GM10248 (cell line): ENCODE measurements around the gene OR1D2.
"Not testable (repeated sequence)": the region's sequence is repeated elsewhere in the genome, so short reads cannot be mapped to it uniquely, and the experiment has no call there.

ENCODE experiments used
- CTCF ChIA-PET: fragments of 300-600 bp; sonication (Branson Sonifier 250); formaldehyde crosslinking; extraction: SDS; loops from one replicate; lab custom pipeline; 2021; ENCODE audit warnings: antibody characterized with exemption; lab: Yijun Ruan, JAX
- POLR2A ChIA-PET: fragments of 350-650 bp; sonication (Branson Sonifier 250); formaldehyde crosslinking; extraction: SDS; loops from one replicate; lab custom pipeline; 2020; ENCODE audit warnings: antibody characterized with exemption; lab: Yijun Ruan, JAX
- DNase-seq: peaks from one replicate; pipeline ENCODE4 v3.0.0; 2012; ENCODE audit errors: extremely low spot score
- TF ChIP-seq, protein P1 (sequence below): IDR thresholded peaks from 2 replicates; pipeline ENCODE4 v1.5.1; 2012; ENCODE audit warnings: mild to moderate bottlenecking, low read depth; ENCODE audit errors: extremely low read depth, missing control alignments, control extremely low read depth

Gene OR1D2, protein sequence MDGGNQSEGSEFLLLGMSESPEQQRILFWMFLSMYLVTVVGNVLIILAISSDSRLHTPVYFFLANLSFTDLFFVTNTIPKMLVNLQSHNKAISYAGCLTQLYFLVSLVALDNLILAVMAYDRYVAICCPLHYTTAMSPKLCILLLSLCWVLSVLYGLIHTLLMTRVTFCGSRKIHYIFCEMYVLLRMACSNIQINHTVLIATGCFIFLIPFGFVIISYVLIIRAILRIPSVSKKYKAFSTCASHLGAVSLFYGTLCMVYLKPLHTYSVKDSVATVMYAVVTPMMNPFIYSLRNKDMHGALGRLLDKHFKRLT

DNA sequence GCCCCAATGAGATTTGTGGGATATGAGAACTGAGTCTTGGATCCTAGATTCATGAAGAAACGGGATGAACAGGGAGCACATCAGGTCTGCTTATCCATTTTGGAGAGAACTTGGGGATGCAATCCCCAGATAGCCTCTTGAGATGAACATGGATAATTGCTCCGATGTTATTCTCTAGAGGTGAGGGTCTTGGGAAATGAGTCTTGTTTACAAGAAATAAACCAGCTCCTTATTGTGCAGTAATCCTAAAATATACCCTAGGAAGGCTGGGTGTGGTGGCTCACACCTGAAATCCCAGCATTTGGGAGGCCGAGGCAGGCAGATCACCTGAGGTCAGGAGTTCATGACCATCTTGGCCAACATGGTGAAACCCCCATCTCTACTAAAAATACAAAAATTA, at the start of gene OR1D2:
Gene OR1D2 (minus strand): TSS at position 101 of the 400 bp plus-strand sequence. CDS start 11,426 bp downstream, outside the sequence.
- DNase-seq = no peak
- TF ChIP-seq, protein P1, sequence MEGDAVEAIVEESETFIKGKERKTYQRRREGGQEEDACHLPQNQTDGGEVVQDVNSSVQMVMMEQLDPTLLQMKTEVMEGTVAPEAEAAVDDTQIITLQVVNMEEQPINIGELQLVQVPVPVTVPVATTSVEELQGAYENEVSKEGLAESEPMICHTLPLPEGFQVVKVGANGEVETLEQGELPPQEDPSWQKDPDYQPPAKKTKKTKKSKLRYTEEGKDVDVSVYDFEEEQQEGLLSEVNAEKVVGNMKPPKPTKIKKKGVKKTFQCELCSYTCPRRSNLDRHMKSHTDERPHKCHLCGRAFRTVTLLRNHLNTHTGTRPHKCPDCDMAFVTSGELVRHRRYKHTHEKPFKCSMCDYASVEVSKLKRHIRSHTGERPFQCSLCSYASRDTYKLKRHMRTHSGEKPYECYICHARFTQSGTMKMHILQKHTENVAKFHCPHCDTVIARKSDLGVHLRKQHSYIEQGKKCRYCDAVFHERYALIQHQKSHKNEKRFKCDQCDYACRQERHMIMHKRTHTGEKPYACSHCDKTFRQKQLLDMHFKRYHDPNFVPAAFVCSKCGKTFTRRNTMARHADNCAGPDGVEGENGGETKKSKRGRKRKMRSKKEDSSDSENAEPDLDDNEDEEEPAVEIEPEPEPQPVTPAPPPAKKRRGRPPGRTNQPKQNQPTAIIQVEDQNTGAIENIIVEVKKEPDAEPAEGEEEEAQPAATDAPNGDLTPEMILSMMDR = no peak
- CTCF ChIA-PET = no interaction called here
- POLR2A ChIA-PET = no interaction called here

DNA sequence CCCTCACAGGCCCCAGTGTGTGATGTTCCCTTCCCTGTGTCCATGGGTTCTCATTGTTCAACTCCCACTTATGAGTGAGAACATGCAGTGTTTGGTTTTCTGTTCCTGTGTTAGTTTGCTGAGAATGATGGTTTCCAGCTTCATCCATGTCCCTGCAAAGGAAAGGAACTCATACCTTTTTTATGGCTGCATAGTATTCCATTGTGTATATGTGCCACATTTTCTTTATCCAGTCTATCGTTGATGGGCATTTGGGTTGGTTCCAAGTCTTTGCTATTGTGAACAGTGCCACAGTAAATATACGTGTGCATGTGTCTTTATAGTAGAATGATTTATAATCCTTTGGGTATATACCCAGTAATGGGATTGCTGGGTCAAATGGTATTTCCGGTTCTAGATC, 33.3 kb upstream of the OR1D2 start:
- CTCF ChIA-PET, DNase-seq, POLR2A ChIA-PET: not testable (repeated sequence)

DNA sequence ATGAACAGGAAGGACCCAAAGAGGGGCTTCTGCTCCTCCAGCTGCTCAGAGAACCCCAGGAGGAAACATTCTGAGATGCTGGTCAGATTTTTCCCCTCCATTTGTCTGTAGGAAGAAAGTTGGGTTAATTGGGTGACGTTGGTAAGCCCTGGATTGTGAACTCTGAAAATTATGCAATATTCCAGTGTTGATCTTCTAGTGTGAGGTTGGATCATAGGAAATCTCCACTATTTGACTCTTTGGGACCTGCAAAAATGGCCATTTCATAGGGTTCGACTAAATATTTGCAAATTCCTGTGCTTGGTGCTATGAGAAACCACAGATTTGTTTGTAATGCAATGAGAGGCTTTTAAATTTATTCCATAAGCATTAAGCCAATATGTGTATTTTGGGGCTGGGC, 23.2 kb upstream of the OR1D2 start, which contains the start of gene OR1G1:
Gene OR1G1 (minus strand): TSS at position 101 of the 400 bp plus-strand sequence. CDS start 0 bp downstream, at position 101.
- DNase-seq = no peak
- TF ChIP-seq, protein P1 = no peak
- ChIA-PET CTCF (no interaction called here), POLR2A (no interaction called here)

DNA sequence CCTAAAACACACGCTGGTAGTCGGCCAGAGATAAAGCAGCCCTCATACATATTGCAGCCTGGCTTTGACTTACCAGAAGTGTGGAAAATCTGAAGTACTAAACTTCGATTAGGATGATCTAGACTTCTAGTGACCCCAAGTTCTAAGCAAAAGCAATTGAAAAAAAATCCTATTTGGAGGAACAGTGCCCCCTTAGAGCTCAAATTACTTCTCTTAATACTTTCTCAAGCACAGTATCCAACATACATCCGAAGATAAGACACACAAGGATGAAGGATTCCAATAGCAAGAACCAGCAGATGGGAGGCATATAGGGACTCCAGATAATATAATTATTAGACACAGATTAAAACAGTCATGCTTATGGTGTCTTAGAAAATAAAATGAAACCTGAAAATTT, 30.4 kb downstream of the OR1D2 start:
- CTCF ChIA-PET, DNase-seq, POLR2A ChIA-PET: not testable (repeated sequence)

DNA sequence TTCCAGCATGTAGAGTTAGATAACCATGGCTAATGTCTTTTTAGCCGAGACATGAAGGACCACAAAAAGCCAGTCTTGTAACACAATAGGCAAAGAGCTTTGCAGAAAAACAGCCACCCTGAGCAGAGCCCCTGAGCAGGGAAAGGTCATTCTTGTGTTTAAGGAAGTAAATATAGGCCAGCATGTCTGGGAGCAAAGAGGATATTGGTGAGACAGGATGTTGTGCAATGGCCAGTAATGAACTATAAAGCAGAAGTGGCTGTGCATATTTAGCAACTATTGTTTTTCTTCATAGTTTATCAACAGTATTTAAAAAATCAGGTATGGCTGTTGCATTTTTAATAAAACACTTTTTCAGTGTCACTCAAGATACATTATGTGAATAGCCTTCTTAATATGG, 39.0 kb downstream of the OR1D2 start:
- CTCF ChIA-PET, POLR2A ChIA-PET, DNase-seq: not testable (repeated sequence)

DNA sequence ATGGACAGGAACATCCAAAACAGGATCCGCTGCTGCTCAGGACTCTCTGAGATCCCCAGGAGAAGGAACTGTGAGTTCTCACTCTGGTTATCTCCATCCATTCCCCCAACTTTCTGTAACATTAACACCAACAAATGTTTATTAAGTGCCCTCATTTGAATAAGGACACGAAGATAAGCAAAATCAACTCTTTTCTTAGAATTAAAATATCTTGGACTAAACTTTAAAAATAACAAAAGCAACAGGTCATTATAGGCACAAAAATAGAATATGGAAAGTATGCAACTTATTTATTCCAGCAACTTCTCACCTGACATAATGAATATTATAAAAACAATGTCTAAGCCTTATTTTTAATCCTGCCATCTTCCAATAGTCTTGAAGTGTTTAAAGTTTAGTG, 40.7 kb downstream of the OR1D2 start, which contains the start of gene OR1D5:
Gene OR1D5 (minus strand): TSS at position 101 of the 400 bp plus-strand sequence. CDS start 0 bp downstream, at position 101.
- DNase-seq, POLR2A ChIA-PET, CTCF ChIA-PET: not testable (repeated sequence)

DNA sequence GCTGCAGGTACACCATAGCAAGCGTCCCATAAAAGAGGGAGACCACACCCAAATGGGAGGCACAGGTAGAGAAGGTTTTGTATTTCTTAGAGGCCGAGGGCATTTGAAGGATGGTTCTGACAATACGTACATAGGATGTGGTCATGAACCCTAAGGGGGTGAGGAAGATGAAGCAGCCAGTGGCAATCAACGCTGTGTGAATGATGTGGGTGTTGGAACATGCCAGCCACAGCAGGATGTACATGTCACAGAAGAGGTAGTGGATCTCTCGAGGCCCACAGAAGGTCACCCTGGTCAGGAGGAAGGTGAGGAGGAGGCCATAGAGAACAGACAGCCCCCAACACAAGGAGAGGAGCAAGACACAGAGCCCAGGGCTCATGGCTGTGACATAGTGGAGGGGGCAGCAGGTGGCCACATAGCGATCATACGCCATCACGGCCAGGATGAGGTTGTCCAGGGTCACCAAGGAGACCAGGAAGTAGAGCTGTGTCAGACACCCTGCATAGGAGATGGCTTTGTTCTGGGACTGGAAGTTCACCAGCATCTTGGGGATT, 41.3 kb downstream of the OR1D2 start:
- CTCF ChIA-PET, POLR2A ChIA-PET, DNase-seq: not testable (repeated sequence)

DNA sequence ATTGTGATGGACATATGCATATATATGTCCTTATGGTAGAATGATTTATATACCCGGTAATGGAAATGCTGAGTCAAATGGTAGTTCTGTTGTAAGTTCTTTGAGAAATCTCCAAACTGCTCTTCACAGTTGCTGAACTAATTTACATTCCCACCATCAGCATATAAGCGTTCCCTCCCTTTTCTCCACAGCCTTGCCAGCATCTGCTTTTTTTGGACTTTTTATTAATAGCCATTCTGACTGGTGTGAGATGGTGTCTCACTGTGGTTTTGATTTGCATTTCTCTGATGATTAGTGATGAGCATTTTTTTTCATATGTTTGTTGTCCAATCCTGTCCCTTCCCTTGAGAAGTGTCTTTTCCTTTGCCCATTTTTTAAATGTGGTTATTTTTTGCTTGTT, 49.4 kb downstream of the OR1D2 start:
- POLR2A ChIA-PET, DNase-seq, CTCF ChIA-PET: not testable (repeated sequence)

DNA sequence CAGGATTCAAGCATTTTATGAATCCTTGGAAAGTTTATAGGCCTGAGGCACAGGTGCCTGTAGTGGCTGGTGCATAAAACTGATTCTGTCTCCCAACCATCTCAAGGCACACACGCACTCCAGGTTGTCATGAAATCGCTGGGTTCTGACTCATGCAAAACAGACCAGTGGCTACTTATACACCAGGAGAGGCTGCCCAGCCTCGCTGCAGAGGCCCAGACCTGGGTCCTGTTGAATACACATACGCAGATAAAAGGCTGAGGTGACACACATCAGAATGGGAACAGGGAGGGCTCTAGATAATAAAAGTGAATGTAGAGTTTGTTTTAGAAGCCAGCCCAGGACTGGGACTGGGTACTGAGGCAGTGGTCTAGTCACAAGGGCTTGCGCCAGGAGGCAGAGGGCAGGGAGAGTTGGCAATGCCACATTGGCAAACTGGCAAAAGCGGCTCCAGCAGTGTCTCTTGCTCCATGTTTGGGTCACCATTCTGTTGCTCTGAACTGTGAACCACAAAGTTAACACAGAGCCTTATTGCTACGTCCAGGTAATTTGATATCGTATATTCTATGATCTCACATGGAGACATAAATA, 54.4 kb downstream of the OR1D2 start:
- DNase-seq = no peak
- CTCF ChIA-PET = no interaction called here
- TF ChIP-seq, protein P1 = no peak
- POLR2A ChIA-PET = no interaction called here
